Sigmoid colon (tissue), 4 donors: ENCODE results near the gene KL.

ENCODE experiments used
- CTCF ChIP-seq, 4 experiments: fragments of 450-650 bp in 3 of 4; fragments of 200-600 bp in 1 of 4; IDR thresholded peaks; one replicate each; pipeline ENCODE4 v1.5.1; 2016 to 2019; ENCODE audit warnings: antibody characterized with exemption in 4 of 4, mild to moderate bottlenecking in 3 of 4, moderate library complexity in 2 of 4
- EP300 ChIP-seq, 4 donors: sonication (generic); formaldehyde crosslinking; IDR thresholded peaks; one replicate each; pipeline ENCODE4 v1.6.1; 2017; ENCODE audit warnings: antibody characterized with exemption in 4 of 4
- POLR2A ChIP-seq, 2 donors: fragments of 450-650 bp; IDR thresholded peaks; one replicate each; pipeline ENCODE4 v1.6.1; 2016; ENCODE audit warnings: antibody characterized with exemption in 2 of 2, mild to moderate bottlenecking in 2 of 2, moderate library complexity in 2 of 2
- POLR2AphosphoS5 ChIP-seq, 4 donors: sonication (generic); formaldehyde crosslinking; IDR thresholded peaks; one replicate each; pipeline ENCODE4 v1.6.1; 2017; ENCODE audit warnings: antibody characterized with exemption in 4 of 4

GRCh38 chr13:33028620-33029019, 12.4 kb downstream of the KL start:
- TF ChIP-seq CTCF (IDR thresholded peaks at IDR 0.05) (no peak), POLR2A (IDR thresholded peaks at IDR 0.05) (no peak), POLR2AphosphoS5 (IDR thresholded peaks at IDR 0.05) (no peak), EP300 (IDR thresholded peaks at IDR 0.05) (no peak)
